Measurements from ENCODE around the gene C6orf15. TPM values are rescaled to one million over a fixed set of nuclear protein-coding genes. Genes with fewer than 3 reads are reported as not detected.

C6orf15 gene
- total RNA-seq, 1 experiment from 2014 or later, result not detected

DNA sequence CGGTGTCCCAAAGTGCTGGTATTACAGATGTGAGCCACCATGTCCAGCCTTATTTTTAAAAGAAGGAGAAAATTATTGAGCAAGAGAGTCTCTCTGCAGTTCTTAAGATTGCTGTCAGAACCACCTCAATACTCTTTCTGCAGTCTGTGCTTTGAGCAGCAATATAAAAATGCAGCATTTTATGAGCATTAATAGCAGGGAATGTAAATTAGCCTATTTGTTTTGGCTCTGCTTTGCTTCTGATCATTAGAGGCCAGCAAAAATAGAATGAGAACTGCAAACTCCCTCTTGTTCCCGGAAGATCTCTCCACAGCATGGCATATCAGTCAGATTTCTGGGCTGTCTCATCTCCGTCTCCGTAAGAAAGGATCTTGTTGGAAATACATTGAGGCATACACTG, 35.8 kb downstream of the C6orf15 start:
- ChIA-PET RAD21 (ENCODE audit: low non-redundant PET in 1 of 2, low total read pairs in 2 of 2, uncharacterized antibody in 2 of 2, unreplicated experiment in 2 of 2) (no interaction called here), CTCF (interaction anchor here (1.5 kb wide), 1 partner anchor 61 kb away, joined by 4 read pairs; no protein-coding TSS in a partner anchor), POLR2A (no interaction called here)
- ATAC-seq (no peak), DNase-seq (ENCODE audit: low read depth, low spot score) (no peak)
- Histone ChIP-seq H4K20me1 (ENCODE audit: insufficient read depth) (no peaks in the 10 kb centered on the region), H3K9ac (ENCODE audit: low read length) (no peak overlapping the region), H3K27me3 (ENCODE audit: insufficient read depth, low read length) (no peaks in the 10 kb centered on the region), H3K36me3 (ENCODE audit: control insufficient read depth in 1 of 2, insufficient read depth in 2 of 2, low read length in 2 of 2) (no peaks in the 10 kb centered on the region), H3K79me2 (ENCODE audit: insufficient read depth, low read length) (no peaks in the 10 kb centered on the region), H3K4me3 (replicated peaks in 1 of 2; ENCODE audit: low read depth in 1 of 2, low read length in 2 of 2) (no peak overlapping the region), H3K9me3 (ENCODE audit: control insufficient read depth in 1 of 2, insufficient read depth in 1 of 2, low read depth in 1 of 2, low read length in 2 of 2) (no peaks in the 10 kb centered on the region), H3K9me2 (ENCODE audit: insufficient read depth) (no peaks in the 10 kb centered on the region), H3K27ac (ENCODE audit: low read depth, low read length) (no peak overlapping the region), H3K4me2 (ENCODE audit: low read length) (no peak overlapping the region), H2AFZ (ENCODE audit: low read depth, low read length, poor library complexity, severe bottlenecking) (no peak overlapping the region), H3K4me1 (ENCODE audit: control insufficient read depth in 1 of 2, insufficient read depth in 2 of 2, low read length in 2 of 2) (peaks cover 0 to 10% of the 10 kb centered on the region in 2 experiments; a peak in 1 of 4 replicates)
- TF ChIP-seq SP1 (IDR thresholded peaks at IDR 0.05; ENCODE audit: low read depth), result no peak
- no peak for TF ChIP-seq EZH2 (IDR thresholded peaks at IDR 0.05)
- no peak for TF ChIP-seq ZBTB33 (IDR thresholded peaks at IDR 0.05; ENCODE audit: extremely low read depth, insufficient replicate concordance, low read length)
- no peak for TF ChIP-seq RAD21 (IDR thresholded peaks at IDR 0.05; ENCODE audit: low read depth)
- TF ChIP-seq SIN3A (IDR thresholded peaks at IDR 0.05; ENCODE audit: low read depth), result no peak
- TF ChIP-seq, protein P1, sequence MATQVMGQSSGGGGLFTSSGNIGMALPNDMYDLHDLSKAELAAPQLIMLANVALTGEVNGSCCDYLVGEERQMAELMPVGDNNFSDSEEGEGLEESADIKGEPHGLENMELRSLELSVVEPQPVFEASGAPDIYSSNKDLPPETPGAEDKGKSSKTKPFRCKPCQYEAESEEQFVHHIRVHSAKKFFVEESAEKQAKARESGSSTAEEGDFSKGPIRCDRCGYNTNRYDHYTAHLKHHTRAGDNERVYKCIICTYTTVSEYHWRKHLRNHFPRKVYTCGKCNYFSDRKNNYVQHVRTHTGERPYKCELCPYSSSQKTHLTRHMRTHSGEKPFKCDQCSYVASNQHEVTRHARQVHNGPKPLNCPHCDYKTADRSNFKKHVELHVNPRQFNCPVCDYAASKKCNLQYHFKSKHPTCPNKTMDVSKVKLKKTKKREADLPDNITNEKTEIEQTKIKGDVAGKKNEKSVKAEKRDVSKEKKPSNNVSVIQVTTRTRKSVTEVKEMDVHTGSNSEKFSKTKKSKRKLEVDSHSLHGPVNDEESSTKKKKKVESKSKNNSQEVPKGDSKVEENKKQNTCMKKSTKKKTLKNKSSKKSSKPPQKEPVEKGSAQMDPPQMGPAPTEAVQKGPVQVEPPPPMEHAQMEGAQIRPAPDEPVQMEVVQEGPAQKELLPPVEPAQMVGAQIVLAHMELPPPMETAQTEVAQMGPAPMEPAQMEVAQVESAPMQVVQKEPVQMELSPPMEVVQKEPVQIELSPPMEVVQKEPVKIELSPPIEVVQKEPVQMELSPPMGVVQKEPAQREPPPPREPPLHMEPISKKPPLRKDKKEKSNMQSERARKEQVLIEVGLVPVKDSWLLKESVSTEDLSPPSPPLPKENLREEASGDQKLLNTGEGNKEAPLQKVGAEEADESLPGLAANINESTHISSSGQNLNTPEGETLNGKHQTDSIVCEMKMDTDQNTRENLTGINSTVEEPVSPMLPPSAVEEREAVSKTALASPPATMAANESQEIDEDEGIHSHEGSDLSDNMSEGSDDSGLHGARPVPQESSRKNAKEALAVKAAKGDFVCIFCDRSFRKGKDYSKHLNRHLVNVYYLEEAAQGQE (IDR thresholded peaks at IDR 0.05; ENCODE audit: low read depth), result no peak
- TF ChIP-seq SRF (IDR thresholded peaks at IDR 0.05; ENCODE audit: low read depth), result no peak
- TF ChIP-seq POLR2A (IDR thresholded peaks at IDR 0.05; ENCODE audit: borderline replicate concordance, extremely low read depth, insufficient read depth, insufficient read length), result no peak
- no peak for TF ChIP-seq ZFX (IDR thresholded peaks at IDR 0.05)
- no peak for TF ChIP-seq TCF7L2 (IDR thresholded peaks at IDR 0.05; ENCODE audit: borderline replicate concordance, extremely low read depth, insufficient read depth, insufficient read length)
- no peak for TF ChIP-seq CBX3 (IDR thresholded peaks at IDR 0.05; ENCODE audit: low read depth)
- TF ChIP-seq ELF1 (IDR thresholded peaks at IDR 0.05; ENCODE audit: borderline replicate concordance, low read depth), result no peak
- no peak for TF ChIP-seq YY1 (IDR thresholded peaks at IDR 0.05; ENCODE audit: extremely low read depth, insufficient replicate concordance, low read depth, low read length)
- TF ChIP-seq ZNF274 (IDR thresholded peaks at IDR 0.05; ENCODE audit: low read depth, low read length), result no peak
- no TSS peak for BruUV-seq (replicated peaks)
- intact Hi-C loops (cut with micrococcal nuclease), result no loop called here
